Prostate gland (tissue), 2 donors: ENCODE measurements around the gene MXRA8. TPM values are rescaled to one million over a fixed set of nuclear protein-coding genes. Genes with fewer than 3 reads are reported as not detected.

Experiments used
- DNase-seq: peaks from one replicate; pipeline ENCODE4 v3.0.0-alpha.2; 2019; ENCODE audit warnings: low spot score
- H3K27ac ChIP-seq, 2 donors: fragments of 200-600 bp; sonication (generic); 2 replicates each; pipeline ENCODE4 v1.5.1; 2017 to 2019
- H3K27me3 ChIP-seq: fragments of 200-600 bp; sonication (generic); replicated peaks from 2 replicates; pipeline ENCODE4 v1.5.1; 2019; ENCODE audit not compliant: insufficient read depth
- H3K36me3 ChIP-seq, 2 donors: fragments of 200-600 bp; sonication (generic); 1 replicate in 1 of 2; 2 replicates in 1 of 2; pipeline versions ENCODE4 v1.5.1 to v1.8.1; 2017 to 2019
- H3K4me1 ChIP-seq: fragments of 200-600 bp; sonication (generic); replicated peaks from 2 replicates; pipeline ENCODE4 v1.5.1; 2019
- H3K4me3 ChIP-seq, 2 donors: fragments of 200-600 bp; sonication (generic); 2 replicates each; pipeline ENCODE4 v1.5.1; 2017 to 2019
- H3K9me3 ChIP-seq: fragments of 200-600 bp; sonication (generic); 2 replicates; pipeline ENCODE4 v1.5.1; 2017
- POLR2A ChIP-seq: fragments of 450-650 bp; IDR thresholded peaks from one replicate; pipeline ENCODE4 v1.6.1; 2016; ENCODE audit warnings: antibody characterized with exemption, mild to moderate bottlenecking
- POLR2AphosphoS5 ChIP-seq: sonication (generic); formaldehyde crosslinking; IDR thresholded peaks from one replicate; pipeline ENCODE4 v1.6.1; 2017; ENCODE audit warnings: antibody characterized with exemption
- WGBS: methylation state at CpG from one replicate; pipeline ENCODE4 v1.1.5; 2018; 5-methylcytosine and 5-hydroxymethylcytosine counted together
- intact Hi-C: fragments of 100-400 bp; cut with DNase I; formaldehyde crosslinking; loops from one replicate; pipeline ENCODE4 v1.14.2; 2022
- total RNA-seq, 2 donors: library from RNA; depleted of rRNA; stranded (reverse); fragments of >200 nt; gene quantifications; one replicate each; pipeline ENCODE4 v1.1.0, GENCODE V29; 2016
- TF ChIP-seq, protein P1 (sequence below), 4 experiments: fragments of 200-600 bp in 2 of 4; fragments of 450-650 bp in 2 of 4; sonication (generic) in 2 of 4; IDR thresholded peaks; 1 replicate in 3 of 4; 2 replicates in 1 of 4; pipeline ENCODE4 v1.5.1; 2016 to 2019; ENCODE audit warnings: antibody characterized with exemption in 4 of 4, mild to moderate bottlenecking in 2 of 4, moderate library complexity in 2 of 4

The MXRA8 gene
- total RNA-seq, 2 donors from 2014 or later: 39.0 to 152 TPM

DNA sequence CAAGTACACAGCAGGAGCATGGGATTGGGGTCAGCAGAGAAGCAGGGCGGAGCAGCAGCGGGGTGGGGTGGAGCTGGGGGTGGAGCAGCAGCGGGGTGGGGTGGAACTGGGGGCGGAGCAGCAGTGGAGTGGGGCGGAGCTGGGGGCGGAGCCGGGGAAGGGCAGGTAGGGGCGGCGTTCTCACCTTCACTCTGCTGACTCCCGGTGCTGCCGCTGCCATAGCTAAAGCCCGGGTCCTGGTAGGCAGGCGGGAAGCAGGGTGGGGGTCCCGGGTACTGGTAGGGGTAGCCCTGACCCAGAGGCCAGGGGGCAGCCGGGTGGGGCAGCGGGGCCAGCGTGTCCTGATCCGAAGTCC lies 20.6 kb downstream of the MXRA8 start:
- WGBS: 72% methylated on average over 18 of the region's 18 CpGs
- no peak overlapping the region for H3K27ac ChIP-seq
- intact Hi-C loops: no loop called here

DNA sequence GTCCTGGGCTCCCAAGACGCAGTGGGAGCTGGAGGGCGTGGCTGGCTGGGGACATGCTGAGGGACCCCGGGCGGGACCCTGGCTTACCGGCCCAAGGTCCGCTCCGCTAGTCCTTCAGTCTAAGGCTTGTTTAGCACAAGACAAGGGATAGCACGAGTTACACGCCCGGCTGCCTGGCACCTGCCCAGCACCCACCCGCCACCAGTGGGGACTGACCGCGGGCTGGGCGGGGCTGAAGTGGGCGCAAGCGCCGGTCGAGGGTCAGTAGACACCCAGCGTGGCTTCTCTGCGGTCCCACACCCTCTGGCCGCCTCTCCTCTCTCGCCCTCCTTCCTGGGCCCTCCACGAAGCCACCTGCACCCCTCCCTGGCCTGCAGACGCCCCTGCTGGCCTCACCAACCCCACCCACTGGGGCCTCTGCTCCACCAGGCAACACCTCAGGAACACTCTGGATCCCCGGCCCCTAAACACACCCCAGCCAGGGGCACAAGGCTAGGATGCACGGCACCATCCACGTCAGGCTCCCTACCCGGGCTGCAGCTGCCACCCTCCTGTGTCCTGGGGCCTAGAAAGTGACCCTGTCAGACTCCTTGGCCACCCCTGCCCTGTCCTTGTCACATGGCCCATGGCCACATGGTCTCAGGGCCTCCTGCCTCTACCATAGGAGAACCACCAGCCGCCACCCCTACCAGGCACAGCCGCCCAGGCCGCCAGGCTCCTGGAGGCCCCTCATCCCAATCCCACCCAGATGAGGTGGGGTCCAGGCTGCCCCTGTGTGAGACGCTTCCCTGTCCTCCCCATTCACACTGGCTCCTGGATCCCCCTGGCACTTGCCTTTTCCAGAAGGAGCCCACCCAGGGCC lies 21.2 kb downstream of the MXRA8 start:
- H3K27me3 ChIP-seq: no peaks in the 10 kb centered on the region
- intact Hi-C loops: no loop called here
- no peak overlapping the region for H3K27ac ChIP-seq
- TF ChIP-seq, protein P1, sequence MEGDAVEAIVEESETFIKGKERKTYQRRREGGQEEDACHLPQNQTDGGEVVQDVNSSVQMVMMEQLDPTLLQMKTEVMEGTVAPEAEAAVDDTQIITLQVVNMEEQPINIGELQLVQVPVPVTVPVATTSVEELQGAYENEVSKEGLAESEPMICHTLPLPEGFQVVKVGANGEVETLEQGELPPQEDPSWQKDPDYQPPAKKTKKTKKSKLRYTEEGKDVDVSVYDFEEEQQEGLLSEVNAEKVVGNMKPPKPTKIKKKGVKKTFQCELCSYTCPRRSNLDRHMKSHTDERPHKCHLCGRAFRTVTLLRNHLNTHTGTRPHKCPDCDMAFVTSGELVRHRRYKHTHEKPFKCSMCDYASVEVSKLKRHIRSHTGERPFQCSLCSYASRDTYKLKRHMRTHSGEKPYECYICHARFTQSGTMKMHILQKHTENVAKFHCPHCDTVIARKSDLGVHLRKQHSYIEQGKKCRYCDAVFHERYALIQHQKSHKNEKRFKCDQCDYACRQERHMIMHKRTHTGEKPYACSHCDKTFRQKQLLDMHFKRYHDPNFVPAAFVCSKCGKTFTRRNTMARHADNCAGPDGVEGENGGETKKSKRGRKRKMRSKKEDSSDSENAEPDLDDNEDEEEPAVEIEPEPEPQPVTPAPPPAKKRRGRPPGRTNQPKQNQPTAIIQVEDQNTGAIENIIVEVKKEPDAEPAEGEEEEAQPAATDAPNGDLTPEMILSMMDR (IDR thresholded peaks at IDR 0.05): no peak
- TF ChIP-seq POLR2A: no peak
- no peak for TF ChIP-seq POLR2AphosphoS5
- no peaks in the 10 kb centered on the region for H3K4me1 ChIP-seq
- no peak for DNase-seq
- WGBS: 94% methylated on average over 29 of the region's 32 CpGs
- H3K4me3 ChIP-seq: no peak overlapping the region
- H3K36me3 ChIP-seq: peaks cover 2 to 11% of the 10 kb centered on the region in 2 donors
- H3K9me3 ChIP-seq: no peaks in the 10 kb centered on the region

More for the DNA sequence above, 20.6 kb downstream of the MXRA8 start:
- Histone ChIP-seq H3K9me3 (no peaks in the 10 kb centered on the region), H3K4me3 (no peak overlapping the region), H3K27me3 (no peaks in the 10 kb centered on the region), H3K36me3 (peaks cover 2 to 11% of the 10 kb centered on the region in 2 donors), H3K4me1 (no peaks in the 10 kb centered on the region)
- TF ChIP-seq POLR2A (no peak), POLR2AphosphoS5 (no peak)
- no peak for DNase-seq

DNA sequence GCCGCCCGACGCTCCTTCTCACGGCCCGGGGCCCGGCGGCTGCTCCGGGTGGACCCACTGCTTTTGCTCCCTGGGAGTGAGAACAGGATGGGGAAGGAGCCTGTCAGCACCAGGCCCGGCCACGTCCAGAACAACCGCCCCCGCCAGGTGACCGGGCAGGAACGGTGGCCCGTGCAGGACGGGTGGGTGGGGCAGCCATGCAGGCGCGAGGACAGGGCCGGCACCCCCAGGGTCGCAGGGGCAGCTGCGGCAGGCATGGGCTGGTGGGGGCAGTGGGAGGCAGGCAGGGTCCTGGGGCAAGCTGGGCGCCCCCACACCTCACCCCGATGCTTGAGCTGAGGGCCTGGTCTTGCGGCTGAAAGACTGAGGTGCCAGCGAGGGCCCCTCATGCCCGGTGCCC lies 21.9 kb downstream of the MXRA8 start:
- H3K27ac ChIP-seq: no peak overlapping the region
- peaks cover 2 to 6% of the 10 kb centered on the region in 2 donors for H3K36me3 ChIP-seq
- 89% methylated on average over 25 of the region's 26 CpGs for WGBS
- intact Hi-C loops: no loop called here
- H3K27me3 ChIP-seq: no peaks in the 10 kb centered on the region
- no peak for DNase-seq
- H3K4me1 ChIP-seq: no peaks in the 10 kb centered on the region
- no peak overlapping the region for H3K4me3 ChIP-seq
- TF ChIP-seq POLR2A (no peak), POLR2AphosphoS5 (no peak)
- TF ChIP-seq, protein P1 (IDR thresholded peaks at IDR 0.05): no peak
- H3K9me3 ChIP-seq: no peaks in the 10 kb centered on the region

DNA sequence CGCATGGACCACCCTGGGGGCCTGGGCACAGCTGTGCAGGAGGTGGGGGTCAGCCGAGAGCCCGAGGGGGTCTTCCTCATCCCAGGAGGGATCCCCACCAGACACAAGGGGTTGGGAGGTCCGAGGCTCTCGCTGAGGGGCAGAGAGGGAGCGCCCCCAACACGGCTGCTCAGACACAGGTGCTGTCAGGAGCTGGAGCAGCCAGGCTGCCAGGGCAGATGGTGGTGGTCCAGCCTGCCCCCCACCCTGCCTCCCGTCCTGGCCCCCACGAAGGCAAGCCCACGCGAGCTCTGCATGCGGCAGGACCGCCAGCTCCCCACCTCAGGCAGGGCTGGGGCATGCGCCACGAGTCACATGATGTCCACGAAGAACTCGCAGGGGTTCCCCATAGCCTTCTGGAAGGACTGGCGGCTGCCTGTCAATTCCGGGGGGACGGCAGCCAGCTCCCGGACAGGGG lies 22.5 kb downstream of the MXRA8 start:
- no peaks in the 10 kb centered on the region for H3K9me3 ChIP-seq
- no peak overlapping the region for H3K27ac ChIP-seq
- no peak overlapping the region for H3K4me3 ChIP-seq
- peaks cover 2 to 6% of the 10 kb centered on the region in 2 donors for H3K36me3 ChIP-seq
- no peaks in the 10 kb centered on the region for H3K27me3 ChIP-seq
- 82% methylated on average over 21 of the region's 21 CpGs for WGBS
- intact Hi-C loops: no loop called here
- H3K4me1 ChIP-seq: peaks cover 4% of the 10 kb centered on the region
- TF ChIP-seq POLR2A: no peak
- TF ChIP-seq POLR2AphosphoS5: no peak
- TF ChIP-seq, protein P1 (IDR thresholded peaks at IDR 0.05): no peak
- DNase-seq: no peak

DNA sequence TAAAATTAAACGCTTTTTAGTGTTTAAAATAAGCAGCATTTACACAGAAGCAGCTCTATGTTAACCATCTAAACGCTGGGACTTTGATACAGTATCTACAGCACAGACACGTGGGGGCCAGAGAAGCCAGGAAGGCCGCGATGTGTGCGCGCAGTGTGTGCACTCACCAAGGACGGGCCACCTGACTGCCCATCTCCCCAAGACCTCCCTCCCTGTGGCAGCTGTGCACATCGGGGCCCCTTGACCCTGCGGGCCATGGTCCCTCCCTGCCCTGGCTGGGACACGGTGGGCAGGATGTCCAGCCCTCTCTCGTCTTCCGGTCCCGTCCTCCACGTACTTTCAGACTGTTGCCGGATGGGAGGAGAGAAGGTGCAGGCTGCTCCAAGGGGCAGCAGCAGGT lies 23.1 kb downstream of the MXRA8 start:
- 70% methylated on average over 16 of the region's 16 CpGs for WGBS
- H3K4me3 ChIP-seq: no peak overlapping the region

More for the DNA sequence above, 23.1 kb downstream of the MXRA8 start:
- Histone ChIP-seq H3K27ac (no peak overlapping the region), H3K9me3 (no peaks in the 10 kb centered on the region), H3K36me3 (peaks cover 2 to 6% of the 10 kb centered on the region in 2 donors), H3K27me3 (no peaks in the 10 kb centered on the region), H3K4me1 (peaks cover 4% of the 10 kb centered on the region)
- DNase-seq: no peak
- intact Hi-C loops: no loop called here
- TF ChIP-seq, protein P1 (IDR thresholded peaks at IDR 0.05): no peak
